KBM-7 (cell line): ENCODE measurements around the gene TTC22.

ENCODE experiments used
- DNase-seq: peaks from one replicate; pipeline ENCODE4 v3.0.0-alpha.2; 2015
- in situ Hi-C: fragments of 300-500 bp; cut with MboI; formaldehyde crosslinking; loops from 2 replicates; pipeline ENCODE4 v1.14.3; 2020; ENCODE audit warnings: low sequenced_read_pairs, low pct_unique_long_range_greater_than_20kb, mixed read lengths

Gene TTC22

GRCh38 chr1:54767526-54767925, 33.6 kb downstream of the TTC22 start:
- in situ Hi-C loops, result no loop called here

GRCh38 chr1:54766726-54767125, 34.4 kb downstream of the TTC22 start:
- in situ Hi-C loops, result no loop called here
- no peak for DNase-seq

More at GRCh38 chr1:54767526-54767925, 33.6 kb downstream of the TTC22 start:
- no peak for DNase-seq

- in situ Hi-C loops, result no loop called here
- DNase-seq, result no peak
These were observed 36.1 kb downstream of the TTC22 start for GRCh38 chr1:54764922-54765561.

DNA sequence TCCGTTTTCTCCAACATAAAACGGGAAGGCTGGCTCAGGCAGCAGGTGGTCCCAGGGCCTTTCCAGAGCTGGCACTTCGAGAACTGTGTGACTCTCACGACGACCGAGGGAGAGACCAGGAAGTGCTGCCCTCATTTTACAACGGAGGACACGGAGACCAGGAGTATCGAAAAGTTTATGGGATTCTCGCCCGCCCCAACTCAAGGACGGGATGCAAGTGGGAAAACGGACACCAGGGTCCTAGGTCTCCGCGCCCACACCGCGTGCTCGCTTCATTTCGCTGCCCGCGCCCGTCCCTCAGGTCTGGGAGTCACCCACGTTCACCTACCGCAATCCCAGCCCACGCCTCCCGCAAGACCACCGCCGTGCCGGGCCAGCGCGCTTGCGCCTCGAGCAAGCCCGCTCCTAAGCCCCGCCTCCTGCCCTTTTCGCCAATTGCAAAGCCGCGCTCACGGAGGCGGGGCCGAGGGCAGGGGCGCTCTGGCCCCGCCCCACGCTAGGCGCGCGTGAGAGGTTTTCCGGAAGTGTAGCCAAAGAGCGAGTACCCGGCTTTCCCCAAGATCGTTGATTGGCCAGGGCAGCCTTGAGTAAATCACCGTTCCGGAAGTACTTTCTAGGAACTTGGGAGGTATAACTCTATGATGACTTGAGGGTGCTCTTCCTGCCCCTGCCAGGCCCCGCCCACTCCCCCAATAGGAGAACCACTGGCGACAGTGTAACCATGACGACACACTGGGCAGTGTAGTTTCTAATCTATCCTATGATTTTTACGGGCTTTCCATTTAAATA, 36.8 kb downstream of the TTC22 start, which contains the start of gene PARS2:
TSS of gene PARS2 (minus strand) at position 391 of the 789 bp plus-strand sequence. CDS start 5,362 bp downstream, outside the sequence.
- in situ Hi-C loops, result no loop called here
- DNase-seq, result peak; percentile 100

DNA sequence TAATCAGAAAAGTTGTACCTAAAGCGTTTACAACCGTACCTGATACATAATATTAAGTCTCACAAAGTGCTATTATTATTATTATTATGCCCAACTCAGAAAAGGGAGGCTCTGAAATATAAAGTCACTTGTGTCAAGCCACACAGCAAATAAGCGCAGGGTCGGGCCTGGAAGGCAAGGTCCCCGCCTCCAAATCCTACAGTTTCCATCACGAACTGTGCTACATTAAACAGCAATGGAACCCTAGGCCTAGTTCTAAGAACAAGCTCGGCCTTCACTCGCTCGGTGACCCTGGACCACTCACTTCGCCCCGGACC, 37.3 kb downstream of the TTC22 start:
- DNase-seq, result no peak
- in situ Hi-C loops, result no loop called here

DNA sequence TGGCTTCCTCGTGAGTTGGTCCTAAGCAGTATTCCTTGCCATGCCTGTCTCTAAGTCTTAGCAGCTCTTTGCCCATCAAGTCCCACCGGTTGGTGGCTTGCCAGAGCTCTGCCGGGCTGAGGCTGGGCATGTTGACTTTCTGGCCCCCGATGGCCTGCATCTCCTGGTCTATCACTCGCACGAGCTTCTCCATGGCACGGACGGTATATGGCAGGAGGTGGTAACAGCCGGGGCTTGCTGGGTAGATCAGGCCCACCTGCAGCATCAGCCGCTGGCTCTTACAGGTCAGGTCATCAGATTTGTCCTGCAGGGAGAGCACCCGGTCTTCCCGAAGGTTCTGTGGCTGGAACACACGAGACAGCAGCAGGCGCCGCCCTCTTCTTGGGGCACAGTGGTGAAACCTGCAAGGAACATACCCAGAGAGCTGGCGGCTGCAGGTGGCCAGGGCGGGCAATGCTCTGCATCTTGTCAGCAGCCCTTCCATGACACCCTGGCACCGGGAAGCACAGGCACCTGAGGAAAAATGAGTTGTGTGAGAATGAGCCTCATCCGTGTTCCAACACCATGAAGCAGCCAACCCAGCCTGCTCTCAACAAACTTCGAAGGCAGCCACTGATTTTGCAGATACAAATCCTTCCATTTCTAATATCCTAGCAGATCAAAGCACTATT, 42.3 kb downstream of the TTC22 start:
- no peak for DNase-seq
- in situ Hi-C loops, result no loop called here

DNA sequence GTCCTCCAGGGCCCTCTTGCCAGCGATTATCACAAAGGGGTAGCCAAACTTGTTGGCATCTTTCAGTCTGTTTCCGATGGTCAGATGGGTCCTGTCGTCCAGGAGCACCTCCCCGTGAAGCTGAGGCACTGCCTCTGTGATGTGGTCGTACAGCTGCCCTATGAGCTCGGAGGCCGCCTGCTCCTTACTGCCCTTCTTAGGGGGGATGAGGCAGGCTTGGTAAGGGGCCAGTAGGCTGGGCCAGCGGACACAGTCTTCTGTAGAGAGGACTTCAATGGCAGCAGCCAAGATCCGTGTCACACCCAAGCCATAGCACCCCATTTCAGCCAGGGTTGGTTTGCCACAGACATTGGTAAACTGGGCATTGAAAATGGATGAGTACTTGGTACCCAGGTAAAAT, 43.3 kb downstream of the TTC22 start:
- in situ Hi-C loops, result no loop called here
- DNase-seq, result no peak

DNA sequence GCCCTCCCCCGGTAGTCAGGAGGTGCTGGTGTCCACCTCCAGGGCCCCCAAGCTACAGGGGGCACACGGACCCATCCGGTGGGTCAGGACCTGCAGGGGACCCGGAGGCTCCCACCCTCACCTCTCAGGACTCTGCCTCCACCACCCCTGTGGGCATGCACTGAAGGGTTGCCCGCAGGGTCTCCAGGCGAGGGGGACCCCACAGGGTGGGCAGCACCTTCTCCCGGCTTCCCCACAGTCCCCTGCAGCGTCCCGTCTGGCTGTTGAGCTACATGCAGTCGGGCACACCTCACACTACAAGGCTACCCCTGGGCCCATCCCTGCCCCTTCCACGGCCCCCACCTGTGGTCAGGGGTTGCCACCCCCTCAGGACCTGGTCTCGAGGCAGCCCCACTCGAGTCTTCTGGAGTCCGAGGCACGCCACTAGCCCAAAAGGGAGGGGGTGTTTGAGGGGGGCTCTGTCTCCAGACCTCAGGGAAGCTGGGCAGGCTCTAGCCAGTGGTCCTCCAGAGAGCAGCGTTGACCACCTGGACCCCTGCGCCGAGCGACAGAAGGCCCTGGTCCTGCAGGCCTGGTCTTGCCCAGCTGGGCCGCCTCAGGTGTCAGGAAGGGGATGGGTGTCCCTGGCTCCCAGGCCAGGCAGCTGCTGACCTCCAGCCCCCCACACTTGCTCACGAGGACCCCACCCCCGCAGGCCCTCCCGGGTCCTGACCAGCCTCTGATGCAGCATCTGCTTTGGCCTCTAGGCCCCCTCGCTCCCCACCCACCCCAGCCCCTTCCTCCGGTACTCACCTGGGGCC, 46.4 kb downstream of the TTC22 start:
- no peak for DNase-seq
- in situ Hi-C loops, result no loop called here

DNA sequence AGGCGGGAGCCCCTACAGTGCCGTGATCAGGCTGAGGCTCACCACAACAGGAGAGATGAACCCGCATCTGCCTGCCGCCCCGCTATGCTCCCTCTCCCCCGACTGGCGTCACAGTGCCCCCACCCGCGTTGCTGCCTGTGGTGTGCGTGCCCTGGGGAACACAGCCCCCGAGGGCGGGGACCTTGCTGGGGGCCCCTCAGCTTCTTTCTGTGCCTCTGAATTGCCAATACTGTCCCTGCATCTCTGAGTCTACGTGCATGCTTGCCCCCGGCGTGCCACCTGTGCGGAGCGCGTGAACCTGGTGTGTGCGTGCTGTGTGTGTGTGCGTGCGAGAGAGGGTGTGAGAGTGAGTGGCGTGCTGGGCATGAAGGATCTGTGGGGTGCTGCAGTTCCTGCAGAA, 47.1 kb downstream of the TTC22 start:
- no peak for DNase-seq

DNA sequence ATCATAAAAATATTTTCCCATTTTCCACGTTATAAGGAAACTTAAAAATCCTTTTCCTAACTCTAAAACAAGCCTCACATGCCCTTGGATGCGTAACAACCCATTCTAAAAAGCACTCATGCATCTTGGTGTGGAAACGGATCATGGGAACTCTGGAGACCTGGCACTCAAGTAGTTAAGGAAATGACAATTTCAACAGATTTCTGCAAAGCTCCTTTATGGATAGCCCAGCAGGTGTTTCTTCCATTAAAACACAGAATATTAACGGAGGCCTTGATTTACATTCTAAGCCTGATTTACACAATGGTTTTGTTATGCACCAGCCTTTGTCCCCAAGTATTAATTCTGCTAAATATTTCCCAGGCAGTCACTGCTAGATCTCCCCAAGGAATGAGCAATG, 49.7 kb downstream of the TTC22 start:
- no peak for DNase-seq
- in situ Hi-C loops, result no loop called here

More for the DNA sequence above, 47.1 kb downstream of the TTC22 start:
- in situ Hi-C loops, result no loop called here

DNA sequence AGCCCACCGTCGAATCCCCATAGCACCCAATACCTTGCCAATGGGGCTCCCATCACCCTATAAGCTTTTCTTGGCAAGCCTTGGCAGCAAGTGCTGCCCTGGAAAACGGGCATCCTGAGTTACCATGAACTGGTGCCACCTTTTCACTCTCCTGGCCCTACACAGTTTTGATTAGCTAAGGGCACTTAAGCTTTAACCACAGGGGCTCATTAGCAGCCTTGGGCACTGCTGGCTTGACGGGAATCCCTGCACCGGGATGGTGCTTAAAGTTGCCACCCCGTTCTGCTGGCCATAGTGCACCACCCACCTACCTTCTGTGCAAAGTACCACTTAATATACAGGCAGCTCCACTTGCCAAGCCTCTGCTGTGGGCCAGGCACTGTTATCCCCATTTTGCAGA, 50.5 kb downstream of the TTC22 start:
- no peak for DNase-seq
- in situ Hi-C loops, result no loop called here

GRCh38 chr1:54748094-54748835, 52.9 kb downstream of the TTC22 start:
- in situ Hi-C loops, result no loop called here
- DNase-seq, result no peak

DNA sequence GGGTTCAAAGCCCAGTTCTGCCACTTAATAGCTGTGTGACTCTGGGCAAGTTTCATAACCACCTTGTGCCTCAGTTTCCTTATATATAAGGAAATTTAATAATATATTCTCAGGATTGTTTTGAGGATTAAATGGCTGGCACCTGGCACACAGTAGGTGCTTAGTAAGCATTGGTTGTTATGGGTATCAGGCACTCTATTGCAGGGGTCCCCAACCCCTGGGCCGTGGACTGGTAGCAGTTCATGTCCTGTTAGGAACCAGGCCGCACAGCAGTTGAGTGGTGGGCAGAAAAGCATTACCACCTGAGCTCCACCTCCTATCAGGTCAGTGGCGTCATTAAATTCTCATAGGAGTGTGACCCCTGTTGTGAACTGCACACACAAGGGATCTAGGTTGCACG, 55.3 kb downstream of the TTC22 start:
- no peak for DNase-seq
- in situ Hi-C loops, result no loop called here

GRCh38 chr1:54745274-54745673, 55.8 kb downstream of the TTC22 start:
- in situ Hi-C loops, result no loop called here
- DNase-seq, result no peak

GRCh38 chr1:54744696-54745095, 56.4 kb downstream of the TTC22 start:
- in situ Hi-C loops, result no loop called here
- DNase-seq, result no peak

GRCh38 chr1:54743416-54744226, 57.5 kb downstream of the TTC22 start:
- in situ Hi-C loops, result no loop called here

GRCh38 chr1:54742282-54742681, 58.8 kb downstream of the TTC22 start:
- DNase-seq, result no peak
- in situ Hi-C loops, result no loop called here

More at GRCh38 chr1:54743416-54744226, 57.5 kb downstream of the TTC22 start:
- DNase-seq, result no peak

DNA sequence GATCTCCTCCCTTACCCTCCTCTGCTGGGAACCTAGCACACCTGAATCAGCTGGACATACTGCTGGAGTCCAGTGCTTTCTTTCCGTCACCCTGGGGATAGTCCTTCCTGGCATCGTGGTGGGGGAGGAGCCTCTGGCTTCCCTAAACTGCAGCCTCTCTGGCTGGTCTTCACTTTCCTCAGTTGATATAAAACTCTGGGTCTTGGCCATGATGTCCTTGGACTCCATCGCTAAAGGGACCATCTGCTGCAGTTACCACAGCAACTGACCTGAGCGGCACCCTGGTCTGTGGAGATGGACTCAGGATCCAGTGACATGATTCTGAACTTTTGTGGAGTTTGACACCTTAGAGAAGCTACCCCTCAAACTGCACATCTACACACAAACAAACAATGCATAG, 59.6 kb downstream of the TTC22 start:
- in situ Hi-C loops, result no loop called here
- no peak for DNase-seq
